ENCODE measurements around the gene ST6GALNAC3.
"Not testable (repeated sequence)": the region's sequence is repeated elsewhere in the genome, so short reads cannot be mapped to it uniquely, and the experiment has no call there.

ST6GALNAC3 gene

DNA sequence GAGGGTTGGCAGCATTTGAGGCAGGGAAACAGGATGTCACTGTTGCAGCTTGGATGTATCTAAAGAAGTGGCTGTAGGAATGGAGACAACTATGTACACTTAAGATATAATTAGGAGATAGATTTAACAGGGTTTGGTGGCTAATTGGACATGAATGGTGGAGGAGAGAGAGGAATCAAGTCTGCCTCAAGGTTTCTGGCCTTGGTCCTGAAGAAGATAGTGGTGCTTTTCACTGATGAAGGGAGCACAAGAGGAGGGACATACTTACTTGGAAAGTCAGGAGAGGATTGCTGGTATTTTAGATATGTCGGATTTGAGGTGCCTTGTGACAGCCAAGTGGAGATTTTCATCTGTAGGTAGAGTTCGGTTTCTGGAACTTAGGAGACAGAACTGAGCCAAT lies 123.9 kb downstream of the ST6GALNAC3 start:
- no peak for DNase-seq (ENCODE audit: low read depth)

DNA sequence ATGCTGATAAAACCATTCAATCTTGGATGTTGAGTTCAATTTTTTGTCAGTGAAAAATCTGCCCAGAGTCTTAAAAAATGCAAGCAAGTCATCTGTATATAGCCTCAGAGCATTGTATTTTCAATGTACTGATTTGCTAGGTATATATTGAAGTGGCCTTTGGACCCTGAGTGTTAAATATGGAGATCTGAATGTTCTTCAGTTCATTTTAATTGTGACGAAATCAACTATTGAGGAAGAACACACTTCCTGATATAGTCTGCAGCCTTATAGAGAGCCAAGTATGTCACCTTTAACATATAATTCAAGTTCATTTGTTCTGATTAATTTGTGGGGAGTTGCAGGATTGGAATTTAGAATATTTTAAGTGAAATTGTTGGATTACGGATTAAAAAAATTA lies 128.1 kb downstream of the ST6GALNAC3 start:
- no peak for DNase-seq (ENCODE audit: low read depth)

DNA sequence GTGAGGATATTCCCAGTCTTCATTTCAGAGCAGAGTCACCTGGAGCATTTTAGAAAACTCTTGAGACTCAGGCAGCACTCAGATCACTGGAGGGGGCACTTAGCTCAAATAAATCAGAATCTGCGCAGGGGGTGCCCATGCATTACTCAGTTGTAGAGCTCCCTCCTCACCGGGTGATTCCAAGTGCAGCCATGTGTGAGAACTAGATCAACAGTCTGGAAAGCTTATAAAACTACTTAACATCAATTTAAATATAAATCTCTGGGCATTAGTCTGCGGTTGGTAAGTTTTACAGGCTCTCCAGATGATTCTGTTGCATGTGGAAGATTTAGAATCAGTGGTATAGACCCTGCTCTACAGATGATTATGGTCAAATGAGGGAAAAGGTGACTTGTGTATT lies 128.6 kb downstream of the ST6GALNAC3 start:
- no peak for DNase-seq (ENCODE audit: low read depth)

DNA sequence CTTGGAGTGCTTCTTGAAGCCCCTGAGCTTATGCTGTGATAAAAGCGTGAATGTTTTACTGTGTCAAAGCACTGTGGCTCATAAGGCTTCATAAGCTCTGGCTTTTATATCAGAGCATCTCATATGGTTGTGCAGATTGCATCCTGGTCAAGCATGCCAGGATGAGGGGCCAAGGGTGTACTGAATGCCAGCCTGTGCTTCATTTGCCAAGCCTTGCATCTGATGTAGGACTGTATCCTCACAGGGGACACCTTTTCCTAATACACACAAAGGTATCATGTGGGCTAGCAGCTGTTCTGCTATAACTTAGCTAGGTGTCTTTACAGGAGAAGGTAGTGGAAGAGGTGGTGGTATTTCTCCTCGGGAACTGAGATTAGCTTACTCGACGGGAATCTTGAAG lies 134.7 kb downstream of the ST6GALNAC3 start:
- DNase-seq (ENCODE audit: low read depth): no peak

DNA sequence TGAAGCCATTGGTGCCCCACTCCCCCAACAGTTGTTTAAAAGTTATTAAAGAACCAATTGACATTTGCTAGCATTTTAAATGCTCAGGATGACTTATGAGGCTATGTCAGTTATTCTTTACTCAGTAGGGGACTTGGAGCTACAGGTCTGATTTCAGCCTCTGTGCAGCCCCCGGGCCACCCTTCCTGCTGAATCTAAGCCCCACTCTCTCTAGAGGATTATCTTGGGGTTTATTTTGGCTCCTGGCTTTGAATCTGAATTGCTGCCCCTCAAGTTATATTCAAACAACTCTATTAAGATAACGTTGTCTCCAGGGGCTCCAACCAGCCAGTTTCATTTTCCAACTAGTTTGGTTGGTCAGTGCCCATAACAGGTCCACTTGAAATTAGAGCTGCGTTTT lies 135.1 kb downstream of the ST6GALNAC3 start:
- DNase-seq (ENCODE audit: low read depth): no peak

DNA sequence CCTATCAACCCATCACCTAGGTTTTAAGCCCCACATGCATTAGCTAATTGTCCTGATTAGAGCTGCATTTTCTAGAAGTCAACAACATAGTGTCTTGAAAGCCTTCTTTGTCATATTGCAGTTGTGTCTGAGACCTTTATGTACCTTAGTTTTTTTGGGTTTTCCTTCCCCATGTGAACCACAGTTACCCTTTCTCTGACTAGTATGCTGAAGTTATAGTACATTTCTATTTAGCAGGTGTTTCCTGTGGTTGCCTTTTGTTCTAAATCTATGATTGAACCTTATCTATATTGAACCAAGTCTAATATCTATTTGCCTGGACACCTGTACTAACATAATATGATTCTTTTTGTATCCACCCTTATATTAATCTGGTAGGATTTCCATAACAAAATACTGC lies 135.6 kb downstream of the ST6GALNAC3 start:
- no peak for DNase-seq (ENCODE audit: low read depth)

DNA sequence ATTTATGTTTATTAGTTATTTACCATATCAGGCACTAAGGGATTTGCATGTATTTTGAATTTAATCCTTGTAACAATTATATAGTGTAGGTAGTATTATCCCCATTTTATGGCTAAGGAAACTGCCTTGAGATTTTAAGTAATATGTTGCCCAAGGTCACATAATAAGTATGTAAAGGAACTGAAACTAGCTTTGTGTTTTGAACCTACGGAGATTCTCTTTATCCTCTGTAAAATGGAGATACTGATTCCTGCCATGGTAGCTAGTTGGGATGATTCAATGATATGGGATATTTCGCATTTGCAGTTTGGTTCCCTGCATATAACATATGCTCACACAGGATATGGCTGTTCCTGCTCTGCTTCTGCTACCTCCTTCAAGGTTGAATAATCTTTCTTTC lies 144.3 kb downstream of the ST6GALNAC3 start:
- DNase-seq (ENCODE audit: low read depth): no peak

DNA sequence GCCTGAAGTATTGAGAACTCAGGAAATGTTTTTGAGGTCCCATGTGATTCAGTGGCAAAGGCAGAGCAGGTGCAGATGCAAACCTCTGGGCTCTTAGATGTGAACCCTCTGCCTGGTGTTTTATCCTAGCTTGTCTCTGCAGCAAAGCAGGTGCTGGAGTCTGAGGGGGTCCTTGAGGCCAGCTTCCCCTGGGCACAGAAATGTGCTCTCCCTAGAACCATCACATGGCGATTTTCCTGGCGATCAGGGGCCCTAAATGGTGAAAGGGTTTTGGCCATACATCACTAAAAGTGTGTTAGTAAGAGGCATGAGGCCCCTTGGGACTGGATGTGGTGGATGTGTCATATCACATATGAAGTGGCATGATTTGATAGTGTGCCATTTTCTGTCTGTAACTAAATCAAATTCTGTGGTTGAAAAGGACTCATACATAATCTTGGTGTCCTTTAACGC lies 144.8 kb downstream of the ST6GALNAC3 start:
- DNase-seq (ENCODE audit: low read depth): no peak

DNA sequence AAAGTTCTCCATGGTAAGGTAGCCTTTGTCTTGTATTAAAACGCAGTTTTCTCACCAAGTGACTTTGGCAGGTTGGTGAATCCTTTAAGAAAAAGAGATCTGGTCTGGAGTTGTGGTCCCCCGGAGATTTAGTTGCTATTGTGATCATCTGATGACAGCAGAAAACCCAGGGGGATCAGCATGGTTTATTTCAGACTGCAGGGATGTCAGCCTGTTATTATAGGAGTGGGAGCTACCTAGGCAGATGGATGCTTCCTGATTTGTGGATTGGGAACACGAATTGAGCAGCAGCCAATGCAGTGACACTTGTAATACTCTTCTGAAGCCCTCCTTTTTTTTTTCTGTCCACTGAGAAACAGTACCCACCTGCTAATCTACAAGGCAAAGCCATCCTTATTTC lies 150.2 kb downstream of the ST6GALNAC3 start:
- DNase-seq (ENCODE audit: low read depth): no peak

DNA sequence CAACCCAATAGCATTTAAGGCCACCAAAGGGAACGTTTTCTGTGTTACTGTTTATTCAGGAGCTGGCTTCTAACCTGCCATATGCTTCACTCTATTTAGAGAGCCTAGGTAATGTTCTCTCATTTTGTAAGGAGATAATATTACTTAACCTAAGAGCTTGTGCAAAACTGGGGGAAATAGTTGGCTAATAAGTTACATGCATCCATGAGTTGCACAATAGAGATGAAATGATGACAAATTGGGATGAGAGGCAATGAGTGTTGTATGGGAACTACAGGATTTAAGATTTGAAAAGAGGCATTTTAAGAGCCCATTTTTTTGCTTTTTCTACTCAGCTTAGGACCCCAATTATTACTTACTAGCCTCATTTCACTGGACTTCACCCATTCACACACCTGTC lies 151.0 kb downstream of the ST6GALNAC3 start:
- DNase-seq (ENCODE audit: low read depth): no peak

DNA sequence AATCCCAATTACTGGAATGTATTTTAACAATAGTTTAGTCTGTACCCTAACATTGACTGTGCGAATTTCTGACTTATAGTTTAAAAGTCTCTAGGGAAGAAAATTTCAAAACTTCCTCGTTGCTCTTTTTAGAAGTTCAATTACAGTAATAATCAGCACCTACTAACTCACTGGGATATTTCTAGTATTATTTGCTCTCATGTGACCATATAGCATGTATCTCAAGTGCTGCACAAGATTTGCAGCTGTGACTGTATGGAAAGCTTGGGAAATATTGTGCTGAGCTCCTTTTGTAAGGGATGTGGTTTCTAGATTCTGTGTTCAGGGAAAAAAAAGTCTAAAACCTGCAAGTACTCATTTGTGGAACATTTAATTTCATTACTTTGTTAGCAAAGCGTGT lies 153.1 kb downstream of the ST6GALNAC3 start:
- DNase-seq (ENCODE audit: low read depth): no peak

DNA sequence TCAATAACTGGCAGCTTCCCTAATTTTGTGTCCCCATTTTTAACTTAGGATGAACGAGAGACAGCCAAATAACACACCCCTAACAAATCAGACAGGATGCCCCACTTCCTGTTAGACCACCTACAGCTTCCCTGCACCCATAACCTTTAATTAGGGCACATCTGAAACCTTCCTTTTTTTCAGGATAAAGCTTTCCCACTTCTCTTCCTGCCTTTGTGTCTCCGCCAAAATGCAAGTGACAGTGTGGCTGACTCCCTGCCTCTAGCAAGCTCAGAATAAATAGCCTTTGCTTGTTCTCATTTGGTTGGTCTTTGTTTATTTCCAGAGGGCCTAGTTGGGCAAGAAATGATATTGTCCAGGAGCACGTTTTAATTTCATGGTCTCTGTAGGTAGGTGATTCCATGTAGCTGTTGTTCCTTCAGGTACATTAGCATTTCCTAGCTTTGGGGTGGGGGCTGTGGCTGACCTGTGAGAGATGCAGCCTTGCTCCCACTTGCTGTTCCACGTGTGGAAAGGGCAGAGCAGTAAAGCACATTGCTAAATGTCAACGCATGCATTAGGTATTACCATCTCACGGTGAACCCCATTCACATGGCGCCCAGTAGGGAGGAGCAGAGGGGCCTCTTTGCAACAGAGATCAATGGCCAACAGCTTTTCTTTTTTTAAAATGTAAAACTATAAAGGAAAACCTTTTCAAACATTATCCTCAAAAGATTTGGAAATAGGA lies 154.9 kb downstream of the ST6GALNAC3 start:
- no peak for DNase-seq (ENCODE audit: low read depth)

DNA sequence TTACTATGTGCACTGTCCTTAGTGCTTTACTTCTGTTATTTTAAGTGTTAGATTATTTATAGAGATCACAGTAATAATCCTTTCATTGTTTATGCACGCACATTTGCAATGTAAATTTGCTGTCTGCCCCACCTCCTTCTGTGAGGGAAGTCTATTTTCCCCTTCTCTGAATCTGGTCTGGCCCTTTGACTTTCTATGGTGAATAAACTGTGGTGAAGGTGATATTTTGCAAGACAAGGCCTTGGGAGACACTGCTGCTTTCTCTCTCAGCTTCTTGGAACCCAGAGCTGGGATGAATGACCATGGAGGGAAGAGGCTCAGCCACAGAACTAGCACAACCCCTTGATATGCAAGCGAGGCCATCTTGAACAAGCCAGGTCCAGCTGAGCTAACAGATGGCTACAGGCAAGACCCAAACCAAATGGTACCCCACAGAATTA lies 156.3 kb downstream of the ST6GALNAC3 start:
- DNase-seq (ENCODE audit: low read depth): no peak

DNA sequence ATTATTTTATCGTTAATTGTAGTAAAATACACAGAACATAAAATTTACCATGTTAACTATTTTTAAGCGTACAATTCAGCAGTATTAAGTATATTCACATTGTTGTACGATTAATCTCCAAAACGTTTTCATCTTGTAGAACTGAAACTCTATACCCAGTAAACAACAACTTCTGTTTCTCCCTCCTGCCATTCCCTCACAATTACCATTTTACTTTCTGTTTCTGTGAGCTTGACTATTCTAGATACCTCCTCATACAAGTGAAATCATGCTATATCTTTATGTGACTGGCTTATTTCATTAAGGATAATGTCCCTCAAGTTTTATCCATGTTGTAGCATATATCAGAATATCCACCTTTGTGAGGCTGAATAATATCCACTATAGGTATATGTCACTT lies 156.8 kb downstream of the ST6GALNAC3 start:
- no peak for DNase-seq (ENCODE audit: low read depth)

DNA sequence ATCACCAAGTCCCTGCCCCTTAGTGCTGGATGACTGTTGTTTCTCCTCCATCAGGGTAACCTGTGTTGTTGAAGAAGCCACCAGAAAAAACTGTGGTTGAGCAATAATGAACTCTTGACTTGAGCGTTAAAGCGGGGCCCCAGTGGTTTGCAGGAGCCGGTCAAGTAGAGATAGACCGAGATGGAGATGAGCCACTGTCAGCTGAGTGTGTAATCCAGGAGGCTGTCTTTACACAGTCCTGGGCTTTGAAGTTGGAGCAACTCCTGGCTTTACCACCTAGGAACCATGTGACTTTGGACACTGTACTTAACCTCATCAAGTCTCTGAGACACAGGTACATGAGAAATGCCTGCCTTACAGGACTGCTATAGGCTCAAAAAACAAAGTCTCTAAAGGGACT lies 158.1 kb downstream of the ST6GALNAC3 start:
- no peak for DNase-seq (ENCODE audit: low read depth)

DNA sequence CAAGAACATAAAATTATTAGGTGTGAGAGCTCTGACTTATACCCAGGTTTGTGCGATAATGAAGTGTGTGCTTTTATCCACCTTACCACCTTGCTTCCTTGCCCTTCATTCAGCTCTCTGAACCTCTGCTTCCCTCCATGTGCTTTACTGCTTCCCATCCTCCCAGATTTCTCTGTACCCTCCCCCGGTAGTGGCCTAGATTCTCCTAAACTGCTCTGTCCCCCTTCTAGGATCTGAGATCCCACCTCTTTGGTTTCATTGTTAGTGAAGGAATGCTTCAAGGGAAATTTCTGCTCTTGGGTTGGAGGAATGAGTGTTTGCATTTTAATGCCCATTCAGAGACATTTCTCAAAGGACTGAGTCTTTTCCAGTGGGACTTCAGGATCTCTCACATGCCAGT lies 159.5 kb downstream of the ST6GALNAC3 start:
- no peak for DNase-seq (ENCODE audit: low read depth)

DNA sequence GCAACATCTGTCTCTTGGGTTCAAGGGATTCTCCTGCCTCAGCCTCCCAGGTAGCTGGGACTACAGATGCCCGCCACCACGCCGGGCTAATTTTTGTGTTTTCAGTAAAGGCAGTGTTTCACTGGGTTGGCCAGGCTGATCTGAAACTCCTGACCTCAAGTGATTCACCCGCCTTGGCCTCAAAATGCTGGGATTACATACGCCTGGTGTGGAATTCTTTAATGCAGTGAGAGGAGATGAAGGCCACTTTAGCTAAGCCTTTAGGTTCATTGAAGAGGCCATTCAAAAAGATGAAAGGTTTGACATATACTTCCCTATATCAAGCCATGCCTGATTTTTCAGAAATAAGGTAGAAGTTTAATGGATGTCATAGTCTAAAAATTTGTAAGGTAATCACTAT lies 162.7 kb downstream of the ST6GALNAC3 start:
- no peak for DNase-seq (ENCODE audit: low read depth)

DNA sequence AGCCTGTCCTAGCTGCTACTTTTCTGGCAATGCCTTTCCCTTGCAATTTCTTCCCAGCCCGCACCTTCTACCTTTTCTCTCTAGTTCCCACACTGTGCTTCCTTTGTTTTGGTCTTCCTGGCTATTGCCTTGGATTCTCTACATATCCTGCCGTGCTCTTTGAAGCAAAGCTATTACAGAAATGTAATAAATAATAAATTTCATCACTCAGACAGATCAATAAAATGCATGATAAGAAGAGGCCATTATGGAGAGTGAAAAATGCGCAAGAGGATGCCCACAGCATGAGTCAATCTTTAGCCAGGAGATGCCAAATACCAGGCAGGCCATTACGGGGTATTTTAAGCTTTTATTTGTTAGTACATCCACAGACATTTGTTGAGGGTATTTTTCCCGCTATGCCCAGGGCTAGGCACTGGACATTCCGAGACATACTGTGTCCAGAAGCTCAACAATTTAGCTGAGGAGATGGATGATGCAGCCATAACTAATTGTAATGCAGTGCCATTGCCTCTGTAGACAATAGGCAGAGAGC lies 163.6 kb downstream of the ST6GALNAC3 start:
- no peak for DNase-seq (ENCODE audit: low read depth)

DNA sequence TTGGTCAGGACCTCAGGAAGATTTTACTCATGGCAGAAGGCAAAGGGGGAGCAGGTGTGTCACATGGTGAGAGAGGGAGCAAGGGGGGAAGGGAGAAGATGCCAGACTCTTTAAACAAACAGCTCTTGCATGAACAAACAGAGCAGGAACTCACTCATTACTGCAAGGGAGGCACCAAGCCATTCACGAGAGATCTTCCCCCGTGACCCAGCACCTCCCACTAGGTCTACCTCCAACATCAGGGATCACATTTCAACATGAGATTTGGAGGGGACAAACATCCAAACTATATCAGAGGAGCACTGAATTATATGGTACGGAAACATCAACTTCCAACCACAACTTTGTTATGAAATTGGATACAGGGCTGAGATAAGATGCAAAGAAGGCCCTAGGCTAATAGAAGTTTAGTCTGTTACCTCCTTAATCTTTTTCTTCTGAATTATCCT lies 164.9 kb downstream of the ST6GALNAC3 start:
- no peak for DNase-seq (ENCODE audit: low read depth)

DNA sequence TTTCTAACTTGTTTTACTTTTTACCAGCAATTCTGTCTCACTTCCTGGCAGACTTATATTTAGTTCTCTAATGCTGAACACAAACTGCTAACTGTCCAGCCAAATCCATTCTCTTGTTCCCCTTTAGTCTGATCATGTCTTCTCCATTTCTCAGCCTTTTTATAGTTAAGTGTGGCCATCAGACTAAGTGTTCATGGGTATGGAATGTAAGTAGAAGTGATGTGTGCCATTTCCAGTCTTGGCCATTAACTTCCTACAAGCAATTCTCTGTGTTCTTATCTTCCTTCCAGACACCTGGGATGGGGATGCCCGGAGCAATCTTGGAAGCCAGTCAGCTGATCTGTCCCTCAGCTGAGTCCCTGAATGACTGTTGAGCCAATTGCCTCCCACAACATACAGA lies 165.8 kb downstream of the ST6GALNAC3 start:
- DNase-seq (ENCODE audit: low read depth): no peak

DNA sequence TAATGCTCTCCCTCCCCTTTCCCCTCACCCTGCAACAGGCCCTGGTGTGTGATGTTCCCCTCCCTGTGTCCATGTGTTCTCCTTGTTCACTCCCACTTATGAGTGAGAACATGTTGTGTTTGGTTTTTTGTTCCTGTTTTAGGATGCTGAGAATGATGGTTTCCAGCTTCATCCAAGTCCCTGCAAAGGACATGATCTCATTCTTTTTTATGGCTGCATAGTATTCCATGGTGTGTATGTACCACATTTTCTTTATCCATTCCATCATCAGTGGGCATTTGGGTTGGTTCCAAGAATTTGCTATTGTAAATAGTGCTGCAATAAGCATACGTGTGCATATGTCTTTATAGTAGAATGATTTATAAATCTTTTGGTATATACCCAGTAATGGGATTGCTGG lies 168.0 kb downstream of the ST6GALNAC3 start:
- DNase-seq (ENCODE audit: low read depth): not testable (repeated sequence)

DNA sequence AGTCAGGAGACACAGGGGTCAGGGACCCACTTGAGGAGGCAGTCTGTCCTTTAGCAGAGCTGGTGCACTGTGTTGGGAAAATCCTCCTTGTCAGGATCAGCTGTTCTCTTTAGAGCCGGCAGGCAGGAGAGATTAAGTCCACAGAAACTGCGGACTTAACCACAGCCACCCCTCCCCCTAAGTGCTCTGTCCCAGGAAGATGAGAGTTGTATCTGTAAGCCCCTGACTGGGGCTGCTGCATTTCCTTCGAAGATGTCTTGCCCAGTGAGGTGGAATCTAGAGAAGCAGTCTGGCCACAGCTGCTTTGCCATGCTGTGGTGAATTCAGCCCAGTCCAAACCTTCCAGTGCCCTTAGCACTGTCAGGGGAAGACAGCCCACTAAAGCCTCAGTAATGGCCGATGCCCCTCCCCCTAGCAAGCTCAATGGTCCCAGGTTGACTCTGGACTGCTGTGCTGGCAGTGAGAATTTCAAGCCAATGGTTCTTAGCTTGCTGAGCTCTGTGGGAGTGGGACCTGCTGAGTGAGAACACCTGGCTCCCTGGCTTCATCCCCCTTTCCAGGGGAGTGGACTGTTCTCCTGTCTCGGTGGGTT lies 172.8 kb downstream of the ST6GALNAC3 start:
- DNase-seq (ENCODE audit: low read depth): no peak

DNA sequence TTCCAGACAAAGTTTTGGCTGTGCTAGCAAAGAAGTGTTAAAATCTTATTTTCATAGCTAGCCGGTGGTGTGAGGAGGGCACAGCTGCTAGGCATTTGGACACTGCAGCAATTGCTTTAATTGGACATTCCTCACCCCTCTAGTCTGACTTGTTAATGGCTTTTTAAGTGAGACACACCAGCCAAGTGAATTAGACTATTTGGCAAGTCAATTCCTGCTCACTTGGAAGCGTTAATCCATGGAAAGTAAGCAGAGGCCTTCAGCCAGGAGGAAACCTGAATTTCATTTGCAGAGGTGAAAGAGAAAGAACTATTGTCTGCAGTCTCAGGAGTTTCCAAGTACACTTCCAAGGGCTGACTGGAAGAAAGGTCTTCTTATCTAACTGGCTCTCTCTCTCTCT lies 175.7 kb downstream of the ST6GALNAC3 start:
- DNase-seq (ENCODE audit: low read depth): no peak

DNA sequence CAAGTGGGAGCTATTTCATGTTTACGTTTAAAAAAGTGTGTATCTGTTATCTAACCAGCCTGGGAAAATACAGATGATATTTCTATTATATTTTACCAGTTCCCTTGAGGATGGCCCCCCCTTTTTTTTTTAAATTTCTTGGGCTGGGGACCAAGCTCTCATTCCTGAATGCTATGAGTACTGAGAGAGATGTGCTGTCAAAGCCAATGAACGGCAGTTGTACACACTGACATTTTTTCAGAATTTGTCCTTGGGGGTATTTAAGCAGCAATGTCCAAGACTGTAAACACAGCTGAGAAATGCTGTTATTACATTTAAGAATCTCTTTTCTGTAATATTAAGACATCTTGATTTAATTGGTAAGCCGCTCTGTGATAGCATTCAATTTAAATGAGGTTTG lies 177.9 kb downstream of the ST6GALNAC3 start:
- DNase-seq (ENCODE audit: low read depth): no peak
